Measurements from ENCODE around the gene ARL4C. TPM values are rescaled to one million over a fixed set of nuclear protein-coding genes. Genes with fewer than 3 reads are reported as not detected.

The ARL4C gene
- total RNA-seq, 1 donor from 2014 or later, result 29.5 TPM

DNA sequence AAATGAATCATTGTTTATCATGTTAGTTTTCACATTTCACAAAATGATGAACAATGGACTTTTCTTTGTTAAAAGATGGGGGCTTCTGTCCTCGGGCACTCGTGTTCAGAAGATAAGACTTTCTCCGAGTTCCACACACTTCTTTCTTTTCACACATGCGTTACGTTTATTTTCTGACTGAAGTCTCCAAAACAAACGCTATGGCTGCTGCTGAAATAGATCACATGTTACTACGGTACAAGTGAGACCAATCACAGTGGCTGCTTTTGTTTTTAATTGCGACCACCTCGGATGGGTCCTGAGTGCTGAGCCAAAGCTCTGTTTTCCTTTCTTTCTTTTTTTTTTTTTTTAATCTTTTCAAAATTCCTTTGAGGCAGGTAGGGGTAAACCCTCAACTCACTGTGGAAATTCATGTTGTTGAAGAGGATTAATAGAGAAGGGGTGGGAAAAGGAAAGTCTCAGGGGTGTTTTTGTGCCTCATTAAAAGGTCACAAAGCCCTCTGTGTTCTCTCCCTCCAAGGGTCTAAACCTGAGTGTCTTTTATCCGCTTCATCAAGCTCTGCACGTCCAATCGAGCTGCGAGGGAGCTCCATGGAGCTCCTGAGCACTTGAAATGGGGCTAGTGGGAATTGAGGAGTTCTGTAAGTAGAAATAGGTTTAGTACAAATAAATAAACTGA is 48.2 kb downstream of the ARL4C start:
- no peak for DNase-seq (ENCODE audit: low read depth, low spot score)
- peak overlapping the region; percentile 70 for H3K4me3 Mint-ChIP-seq
- H3K27ac Mint-ChIP-seq (ENCODE audit: unreplicated experiment), result peak overlapping the region; percentile 60
- TF ChIP-seq, protein P1, sequence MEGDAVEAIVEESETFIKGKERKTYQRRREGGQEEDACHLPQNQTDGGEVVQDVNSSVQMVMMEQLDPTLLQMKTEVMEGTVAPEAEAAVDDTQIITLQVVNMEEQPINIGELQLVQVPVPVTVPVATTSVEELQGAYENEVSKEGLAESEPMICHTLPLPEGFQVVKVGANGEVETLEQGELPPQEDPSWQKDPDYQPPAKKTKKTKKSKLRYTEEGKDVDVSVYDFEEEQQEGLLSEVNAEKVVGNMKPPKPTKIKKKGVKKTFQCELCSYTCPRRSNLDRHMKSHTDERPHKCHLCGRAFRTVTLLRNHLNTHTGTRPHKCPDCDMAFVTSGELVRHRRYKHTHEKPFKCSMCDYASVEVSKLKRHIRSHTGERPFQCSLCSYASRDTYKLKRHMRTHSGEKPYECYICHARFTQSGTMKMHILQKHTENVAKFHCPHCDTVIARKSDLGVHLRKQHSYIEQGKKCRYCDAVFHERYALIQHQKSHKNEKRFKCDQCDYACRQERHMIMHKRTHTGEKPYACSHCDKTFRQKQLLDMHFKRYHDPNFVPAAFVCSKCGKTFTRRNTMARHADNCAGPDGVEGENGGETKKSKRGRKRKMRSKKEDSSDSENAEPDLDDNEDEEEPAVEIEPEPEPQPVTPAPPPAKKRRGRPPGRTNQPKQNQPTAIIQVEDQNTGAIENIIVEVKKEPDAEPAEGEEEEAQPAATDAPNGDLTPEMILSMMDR (conservative IDR thresholded peaks at IDR 0.05), result no peak
- peaks cover 2% of the 10 kb centered on the region for H3K36me3 Mint-ChIP-seq (ENCODE audit: low read depth)
- peaks cover 54% of the 10 kb centered on the region for H3K4me1 Mint-ChIP-seq
- H3K9me3 Mint-ChIP-seq, result peaks cover 3% of the 10 kb centered on the region
- H3K27me3 Mint-ChIP-seq (ENCODE audit: low read depth), result no peaks in the 10 kb centered on the region

DNA sequence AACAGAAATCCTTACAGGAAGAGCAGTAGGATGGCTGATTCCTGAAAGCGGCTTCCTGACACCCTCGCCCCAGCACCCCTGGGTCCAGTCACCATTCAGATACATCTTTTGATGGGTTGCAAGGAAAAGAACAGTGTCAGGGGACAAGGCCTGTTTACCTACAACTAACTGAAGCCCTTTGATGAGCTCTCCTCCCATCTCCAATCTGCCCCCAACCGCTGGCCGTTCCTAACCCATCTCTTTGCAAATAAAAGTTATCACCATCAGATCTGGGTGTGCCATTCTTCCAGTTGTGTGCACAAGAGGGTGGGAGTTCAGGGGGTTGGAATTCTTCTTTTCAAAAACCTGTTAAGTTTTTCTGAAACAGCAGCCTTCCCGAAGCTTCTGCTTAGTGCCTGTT is 48.9 kb downstream of the ARL4C start:
- peaks cover 2% of the 10 kb centered on the region for H3K9me3 Mint-ChIP-seq
- peak overlapping the region; percentile 60 for H3K27ac Mint-ChIP-seq (ENCODE audit: unreplicated experiment)
- H3K4me1 Mint-ChIP-seq, result peaks cover 52% of the 10 kb centered on the region
- TF ChIP-seq, protein P1 (conservative IDR thresholded peaks at IDR 0.05), result no peak
- peaks cover 1% of the 10 kb centered on the region for H3K36me3 Mint-ChIP-seq (ENCODE audit: low read depth)
- no peak for DNase-seq (ENCODE audit: low read depth, low spot score)
- H3K4me3 Mint-ChIP-seq, result peak overlapping the region; percentile 70
- H3K27me3 Mint-ChIP-seq (ENCODE audit: low read depth), result no peaks in the 10 kb centered on the region

DNA sequence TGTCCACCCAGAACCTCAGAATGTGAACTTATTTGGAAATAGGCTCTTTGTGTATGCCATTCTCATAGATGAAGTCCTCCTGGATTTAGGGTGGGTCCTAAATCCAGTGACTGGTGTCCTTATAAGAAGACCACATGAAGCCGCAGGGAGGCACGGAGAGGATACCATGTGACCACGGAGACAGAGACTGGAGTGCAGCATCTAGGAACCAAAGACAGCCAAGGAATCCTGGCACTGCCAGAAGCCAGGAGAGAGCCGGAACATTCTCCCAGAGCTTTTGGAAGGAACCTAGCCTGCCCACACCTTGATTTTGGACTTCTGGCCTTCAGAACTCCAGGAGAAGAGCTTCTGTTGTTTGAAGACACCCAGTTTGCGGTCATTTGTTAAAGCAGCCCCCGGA is 49.7 kb downstream of the ARL4C start:
- Mint-ChIP-seq H3K27ac (ENCODE audit: unreplicated experiment) (peak overlapping the region; percentile 88), H3K4me1 (peaks cover 48% of the 10 kb centered on the region), H3K36me3 (ENCODE audit: low read depth) (no peaks in the 10 kb centered on the region), H3K4me3 (no peak overlapping the region), H3K9me3 (no peaks in the 10 kb centered on the region), H3K27me3 (ENCODE audit: low read depth) (no peaks in the 10 kb centered on the region)
- DNase-seq (ENCODE audit: low read depth, low spot score), result no peak
- TF ChIP-seq, protein P1 (conservative IDR thresholded peaks at IDR 0.05), result no peak

DNA sequence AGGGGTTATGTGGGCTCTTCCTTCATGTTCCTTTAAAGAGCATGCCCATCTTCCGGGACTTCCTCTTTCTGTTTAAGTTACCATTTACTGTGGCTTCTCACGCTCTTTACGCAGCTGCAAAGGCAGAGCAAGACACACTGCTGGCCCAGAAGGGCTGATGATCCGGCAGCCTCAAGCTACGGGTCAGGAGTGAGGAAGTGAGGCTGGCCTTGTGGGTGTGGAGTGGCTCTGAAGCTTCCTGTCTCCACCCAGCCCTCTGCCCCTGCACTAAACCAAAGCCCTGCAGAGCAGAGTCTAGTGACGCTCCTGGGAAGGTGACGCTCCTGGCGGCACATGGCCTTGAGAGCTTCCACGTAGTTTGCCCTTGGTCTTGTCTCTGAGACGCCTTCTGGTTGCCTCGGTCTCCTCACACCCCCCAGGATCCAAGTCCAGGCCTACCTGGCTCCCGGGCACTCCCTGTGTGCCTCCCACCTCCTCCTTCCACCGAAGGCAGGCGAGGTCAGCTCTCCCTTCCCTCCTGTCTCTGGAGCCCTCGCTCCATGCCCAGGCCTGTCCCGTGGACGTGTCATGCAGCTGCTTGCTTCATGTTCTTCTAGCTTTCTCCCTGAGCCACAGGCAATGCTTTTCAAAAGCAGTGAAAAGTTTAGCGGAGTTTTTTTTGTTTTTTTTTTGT is 50.3 kb downstream of the ARL4C start:
- TF ChIP-seq, protein P1 (conservative IDR thresholded peaks at IDR 0.05), result no peak
- Mint-ChIP-seq H3K27ac (ENCODE audit: unreplicated experiment) (peak overlapping the region; percentile 47), H3K27me3 (ENCODE audit: low read depth) (no peaks in the 10 kb centered on the region), H3K36me3 (ENCODE audit: low read depth) (no peaks in the 10 kb centered on the region), H3K4me1 (peaks cover 45% of the 10 kb centered on the region), H3K4me3 (no peak overlapping the region), H3K9me3 (no peaks in the 10 kb centered on the region)
- no peak for DNase-seq (ENCODE audit: low read depth, low spot score)

DNA sequence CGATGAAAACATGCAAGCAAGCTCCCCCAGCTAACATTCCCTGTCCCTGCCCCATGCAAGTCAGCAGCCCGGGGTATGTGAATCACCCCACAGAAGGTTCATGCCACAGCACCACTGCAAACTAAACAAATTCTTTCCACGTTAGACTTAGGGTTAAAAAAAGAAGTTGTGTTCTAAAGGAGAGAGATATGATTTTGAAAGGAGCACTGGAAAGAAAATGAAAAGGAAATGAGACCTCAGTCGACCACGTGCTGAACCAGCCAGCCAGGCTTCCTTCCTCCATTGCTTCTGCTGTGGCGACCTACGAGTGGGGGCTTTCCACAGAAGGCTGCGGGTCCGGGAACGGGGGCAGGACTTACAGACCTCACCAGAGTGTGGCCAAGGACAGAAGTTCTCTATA is 52.0 kb downstream of the ARL4C start:
- H3K4me1 Mint-ChIP-seq, result peaks cover 32% of the 10 kb centered on the region
- no peak overlapping the region for H3K4me3 Mint-ChIP-seq
- H3K9me3 Mint-ChIP-seq, result no peaks in the 10 kb centered on the region
- no peaks in the 10 kb centered on the region for H3K27me3 Mint-ChIP-seq (ENCODE audit: low read depth)
- no peak for DNase-seq (ENCODE audit: low read depth, low spot score)
- H3K27ac Mint-ChIP-seq (ENCODE audit: unreplicated experiment), result no peak overlapping the region
- no peaks in the 10 kb centered on the region for H3K36me3 Mint-ChIP-seq (ENCODE audit: low read depth)
- TF ChIP-seq, protein P1 (conservative IDR thresholded peaks at IDR 0.05), result no peak

Measured in neural crest cell (in vitro differentiated cells).